LNCaP clone FGC (cell line): Measurements from ENCODE around the gene SSBP2.

ENCODE experiments used
- DNase-seq: peaks from one replicate; pipeline ENCODE4 v3.0.0-alpha.2; 2011; ENCODE audit warnings: low read depth
- H3K4me3 ChIP-seq: 2 replicates; pipeline ENCODE4 v1.5.1; 2011; ENCODE audit warnings: mild to moderate bottlenecking, low read depth, low read length, control low read depth
- TF ChIP-seq, protein P1 (sequence below): IDR thresholded peaks from 2 replicates; pipeline ENCODE4 v1.5.1; 2012; ENCODE audit warnings: mild to moderate bottlenecking; ENCODE audit not compliant: control insufficient read depth, insufficient read depth; ENCODE audit errors: extremely low read depth

The SSBP2 gene

DNA sequence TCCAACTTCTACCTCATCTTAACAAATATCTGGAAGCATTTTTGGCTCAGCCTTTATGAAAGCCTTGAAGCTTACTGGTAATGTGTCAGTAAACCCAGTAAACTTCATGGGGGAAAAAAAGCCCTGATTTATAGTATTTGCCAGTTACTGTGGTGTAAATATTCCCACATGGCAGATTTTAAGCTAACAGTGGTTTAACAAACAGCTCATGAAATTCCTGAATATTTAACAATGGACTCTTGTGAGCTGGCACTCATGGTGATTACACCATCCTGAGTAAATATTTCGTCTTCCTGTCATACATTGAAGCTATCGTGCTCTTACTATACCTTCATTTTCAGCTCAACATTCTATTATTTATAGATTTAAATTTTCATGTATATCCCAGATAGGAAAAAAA lies 300.0 kb downstream of the SSBP2 start:
- TF ChIP-seq, protein P1, sequence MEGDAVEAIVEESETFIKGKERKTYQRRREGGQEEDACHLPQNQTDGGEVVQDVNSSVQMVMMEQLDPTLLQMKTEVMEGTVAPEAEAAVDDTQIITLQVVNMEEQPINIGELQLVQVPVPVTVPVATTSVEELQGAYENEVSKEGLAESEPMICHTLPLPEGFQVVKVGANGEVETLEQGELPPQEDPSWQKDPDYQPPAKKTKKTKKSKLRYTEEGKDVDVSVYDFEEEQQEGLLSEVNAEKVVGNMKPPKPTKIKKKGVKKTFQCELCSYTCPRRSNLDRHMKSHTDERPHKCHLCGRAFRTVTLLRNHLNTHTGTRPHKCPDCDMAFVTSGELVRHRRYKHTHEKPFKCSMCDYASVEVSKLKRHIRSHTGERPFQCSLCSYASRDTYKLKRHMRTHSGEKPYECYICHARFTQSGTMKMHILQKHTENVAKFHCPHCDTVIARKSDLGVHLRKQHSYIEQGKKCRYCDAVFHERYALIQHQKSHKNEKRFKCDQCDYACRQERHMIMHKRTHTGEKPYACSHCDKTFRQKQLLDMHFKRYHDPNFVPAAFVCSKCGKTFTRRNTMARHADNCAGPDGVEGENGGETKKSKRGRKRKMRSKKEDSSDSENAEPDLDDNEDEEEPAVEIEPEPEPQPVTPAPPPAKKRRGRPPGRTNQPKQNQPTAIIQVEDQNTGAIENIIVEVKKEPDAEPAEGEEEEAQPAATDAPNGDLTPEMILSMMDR: no peak
- peak; percentile 88 for DNase-seq
- H3K4me3 ChIP-seq: no peak overlapping the region

DNA sequence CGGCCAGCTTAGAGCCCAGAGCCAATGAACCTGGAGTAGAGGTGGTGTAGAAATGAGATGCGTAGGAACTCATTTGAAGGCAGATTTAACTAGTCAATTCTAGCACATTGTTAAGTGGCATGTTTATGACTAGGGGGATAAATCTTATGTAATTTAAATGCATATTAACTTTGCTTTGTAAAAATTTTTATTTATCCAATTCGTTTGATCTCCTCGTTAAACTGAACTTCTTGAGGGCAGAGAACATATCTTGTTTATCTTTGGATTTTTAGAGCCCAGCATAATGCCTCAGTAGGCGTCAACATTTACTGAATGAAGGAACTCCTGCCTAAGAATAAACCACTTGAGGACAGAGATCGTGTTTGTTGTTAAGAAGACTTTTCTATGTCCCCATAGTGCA lies 315.9 kb downstream of the SSBP2 start:
- H3K4me3 ChIP-seq: no peak overlapping the region
- TF ChIP-seq, protein P1: no peak
- no peak for DNase-seq

DNA sequence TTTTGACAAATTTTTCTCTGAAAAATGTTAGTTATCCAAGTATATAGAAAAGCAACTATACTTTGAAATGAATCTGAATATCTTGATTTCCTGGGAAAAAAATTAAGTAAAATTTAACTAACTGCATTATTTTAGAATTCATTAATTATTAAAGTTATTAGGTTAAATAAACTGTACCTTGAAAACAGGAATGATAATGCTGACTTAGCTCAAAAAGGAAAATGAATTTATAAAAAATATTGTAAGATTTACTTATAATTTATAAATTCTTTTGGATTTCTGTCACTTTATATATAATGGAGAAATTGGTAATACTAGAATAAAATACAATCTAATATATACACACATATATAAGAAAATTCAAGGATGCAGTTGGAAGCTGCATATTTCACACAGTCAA lies 320.9 kb downstream of the SSBP2 start:
- TF ChIP-seq, protein P1: no peak
- H3K4me3 ChIP-seq: no peak overlapping the region
- DNase-seq: no peak

DNA sequence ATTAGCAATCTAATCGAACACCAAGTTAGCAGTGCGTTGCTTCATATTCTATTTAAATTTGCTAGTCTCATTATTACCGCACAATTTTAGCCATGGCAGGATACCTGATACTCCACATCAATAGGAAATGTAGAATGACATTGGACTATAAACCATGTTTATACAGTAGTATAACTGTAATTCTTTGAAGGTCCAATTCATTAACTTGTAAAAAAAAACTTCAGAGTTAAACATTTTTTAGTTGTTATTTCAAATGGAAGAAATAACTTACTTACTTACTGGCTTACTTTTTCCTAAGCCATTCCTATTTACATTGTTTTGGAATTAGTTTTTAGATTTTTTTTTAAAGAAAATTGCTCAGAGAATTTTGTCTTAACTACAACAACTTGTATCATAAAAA lies 321.5 kb downstream of the SSBP2 start:
- no peak for DNase-seq
- H3K4me3 ChIP-seq: no peak overlapping the region
- TF ChIP-seq, protein P1: no peak

DNA sequence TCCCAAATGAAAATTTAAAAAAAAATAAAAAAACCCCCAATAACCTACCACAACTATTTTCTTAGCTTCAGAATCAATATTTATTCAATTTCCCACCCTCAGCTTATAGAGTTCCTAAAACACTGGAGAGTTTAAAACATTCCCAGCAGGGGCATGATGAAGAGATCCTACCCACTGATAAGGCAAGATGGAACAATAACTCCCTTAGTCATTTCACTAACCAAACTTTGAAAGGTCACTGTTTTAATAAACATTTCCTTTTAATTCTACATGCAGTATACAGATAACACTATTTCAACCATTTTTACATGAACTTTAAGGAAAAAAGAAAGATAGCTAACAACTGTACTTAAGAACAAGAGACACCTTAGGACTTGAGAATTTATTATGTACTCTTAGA lies 322.0 kb downstream of the SSBP2 start:
- TF ChIP-seq, protein P1: no peak
- H3K4me3 ChIP-seq: no peak overlapping the region
- DNase-seq: no peak

DNA sequence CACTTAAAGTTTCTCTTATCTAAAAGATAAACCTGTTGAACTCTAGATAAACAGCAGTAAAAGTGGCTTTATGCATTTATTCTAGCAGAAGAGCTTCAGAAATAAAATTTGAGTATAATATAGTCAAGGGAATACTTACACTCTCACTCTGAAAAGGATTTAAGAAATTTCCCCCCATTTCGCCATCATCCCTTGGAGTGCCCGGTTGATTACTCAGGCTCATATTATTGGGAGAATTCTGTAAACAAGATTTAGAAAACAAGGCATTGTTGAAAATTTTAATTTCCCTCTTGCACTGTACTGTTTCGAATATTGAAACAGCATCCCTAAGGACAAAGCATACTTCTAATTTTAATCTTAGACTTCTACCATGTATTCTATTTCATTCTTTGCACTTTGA lies 322.5 kb downstream of the SSBP2 start:
- no peak for DNase-seq

DNA sequence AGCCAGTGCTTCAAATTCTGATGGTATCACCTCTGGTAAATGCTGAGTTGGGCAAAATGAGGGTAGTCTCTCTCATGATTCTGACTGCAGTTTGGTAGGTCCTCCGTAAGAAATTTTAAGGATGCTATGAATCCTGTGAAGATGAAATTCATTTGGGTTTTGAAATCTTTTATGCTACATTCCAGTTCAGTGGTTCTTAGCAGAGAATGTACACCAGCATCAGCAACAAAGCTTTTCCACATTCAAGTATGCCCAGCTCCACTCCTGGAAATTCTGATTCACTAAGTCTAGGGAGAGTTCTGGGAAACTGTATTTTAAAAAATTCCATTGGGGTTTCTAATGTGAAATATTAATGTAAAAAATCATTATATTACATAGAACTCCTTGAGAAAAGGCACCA lies 323.3 kb downstream of the SSBP2 start:
- TF ChIP-seq, protein P1: no peak
- no peak for DNase-seq
- H3K4me3 ChIP-seq: no peak overlapping the region

More for the DNA sequence above, 322.5 kb downstream of the SSBP2 start:
- no peak overlapping the region for H3K4me3 ChIP-seq
- TF ChIP-seq, protein P1: no peak
